Activated naive CD4-positive, alpha-beta T cell treated with anti-CD3 and anti-CD28 coated beads, Interleukin-2, amount 50 U/mL, for 24 hours (primary cell): ENCODE measurements around the gene UTP4.

Experiments used
- H3K27ac Mint-ChIP-seq: one replicate; pipeline ENCODE4 v1.8.0; 2021; ENCODE audit warnings: mild to moderate bottlenecking, mixed read lengths
- H3K27me3 Mint-ChIP-seq: one replicate; pipeline ENCODE4 v1.8.0; 2021; ENCODE audit warnings: mixed read lengths
- H3K36me3 Mint-ChIP-seq: one replicate; pipeline ENCODE4 v1.8.0; 2021; ENCODE audit warnings: mixed read lengths
- H3K4me1 Mint-ChIP-seq: one replicate; pipeline ENCODE4 v1.8.0; 2021; ENCODE audit warnings: mixed read lengths
- H3K4me3 Mint-ChIP-seq: one replicate; pipeline ENCODE4 v1.8.0; 2021; ENCODE audit warnings: mild to moderate bottlenecking, mixed read lengths
- H3K9me3 Mint-ChIP-seq: one replicate; pipeline ENCODE4 v1.8.0; 2021; ENCODE audit warnings: mixed read lengths

Gene UTP4

GRCh38 chr16:69132424-69133252, at the start of gene UTP4, which contains the start of gene CHTF8:
TSS of gene UTP4 (plus strand) at chr16:69132649. CDS start at chr16:69133460, 811 bp downstream.
TSS of gene CHTF8 (minus strand) at chr16:69132588. CDS start at chr16:69121458, 11,130 bp downstream.
- Mint-ChIP-seq H3K27me3 (no peaks in the 10 kb centered on the region), H3K27ac (peak within 1 kb of the TSS; percentile 95), H3K4me1 (peaks cover 49% of the 10 kb centered on the region), H3K9me3 (no peaks in the 10 kb centered on the region), H3K4me3 (peak within 1 kb of the TSS; percentile 97), H3K36me3 (peaks cover 13% of the 10 kb centered on the region)

- H3K4me3 Mint-ChIP-seq: no peak overlapping the region
- H3K9me3 Mint-ChIP-seq: no peaks in the 10 kb centered on the region
- H3K36me3 Mint-ChIP-seq: no peaks in the 10 kb centered on the region
- H3K27ac Mint-ChIP-seq: no peak overlapping the region
- no peaks in the 10 kb centered on the region for H3K27me3 Mint-ChIP-seq
- no peaks in the 10 kb centered on the region for H3K4me1 Mint-ChIP-seq
These were observed 49.0 kb upstream of the UTP4 start for GRCh38 chr16:69083306-69083941.

GRCh38 chr16:69084289-69084688, 48.2 kb upstream of the UTP4 start:
- Mint-ChIP-seq H3K4me1 (no peaks in the 10 kb centered on the region), H3K27ac (no peak overlapping the region), H3K27me3 (no peaks in the 10 kb centered on the region), H3K4me3 (no peak overlapping the region), H3K36me3 (no peaks in the 10 kb centered on the region), H3K9me3 (no peaks in the 10 kb centered on the region)

GRCh38 chr16:69085032-69085695, 47.3 kb upstream of the UTP4 start:
- no peaks in the 10 kb centered on the region for H3K36me3 Mint-ChIP-seq
- H3K27me3 Mint-ChIP-seq: no peaks in the 10 kb centered on the region
- no peaks in the 10 kb centered on the region for H3K9me3 Mint-ChIP-seq
- no peaks in the 10 kb centered on the region for H3K4me1 Mint-ChIP-seq
- no peak overlapping the region for H3K4me3 Mint-ChIP-seq
- H3K27ac Mint-ChIP-seq: no peak overlapping the region

- Mint-ChIP-seq H3K4me1 (no peaks in the 10 kb centered on the region), H3K27me3 (no peaks in the 10 kb centered on the region), H3K27ac (peak overlapping the region; percentile 46), H3K9me3 (no peaks in the 10 kb centered on the region), H3K36me3 (no peaks in the 10 kb centered on the region), H3K4me3 (no peak overlapping the region)
These were observed 45.3 kb upstream of the UTP4 start for GRCh38 chr16:69087161-69087581.

- Mint-ChIP-seq H3K27me3 (no peaks in the 10 kb centered on the region), H3K4me1 (no peaks in the 10 kb centered on the region), H3K4me3 (no peak overlapping the region), H3K27ac (no peak overlapping the region), H3K9me3 (no peaks in the 10 kb centered on the region), H3K36me3 (no peaks in the 10 kb centered on the region)
These were observed 43.8 kb upstream of the UTP4 start for GRCh38 chr16:69088684-69089083.

GRCh38 chr16:69089091-69089910, 43.1 kb upstream of the UTP4 start:
- H3K9me3 Mint-ChIP-seq: no peaks in the 10 kb centered on the region
- H3K27ac Mint-ChIP-seq: no peak overlapping the region
- H3K4me3 Mint-ChIP-seq: no peak overlapping the region
- H3K36me3 Mint-ChIP-seq: no peaks in the 10 kb centered on the region
- no peaks in the 10 kb centered on the region for H3K27me3 Mint-ChIP-seq
- H3K4me1 Mint-ChIP-seq: no peaks in the 10 kb centered on the region

- Mint-ChIP-seq H3K9me3 (no peaks in the 10 kb centered on the region), H3K4me3 (no peak overlapping the region), H3K4me1 (no peaks in the 10 kb centered on the region), H3K27ac (no peak overlapping the region), H3K27me3 (no peaks in the 10 kb centered on the region), H3K36me3 (no peaks in the 10 kb centered on the region)
These were observed 38.5 kb upstream of the UTP4 start for GRCh38 chr16:69093974-69094373.

GRCh38 chr16:69094501-69094900, 37.9 kb upstream of the UTP4 start:
- H3K27ac Mint-ChIP-seq: no peak overlapping the region
- no peaks in the 10 kb centered on the region for H3K4me1 Mint-ChIP-seq
- H3K4me3 Mint-ChIP-seq: no peak overlapping the region
- no peaks in the 10 kb centered on the region for H3K27me3 Mint-ChIP-seq
- no peaks in the 10 kb centered on the region for H3K36me3 Mint-ChIP-seq
- no peaks in the 10 kb centered on the region for H3K9me3 Mint-ChIP-seq

GRCh38 chr16:69095193-69095592, 37.3 kb upstream of the UTP4 start:
- H3K36me3 Mint-ChIP-seq: no peaks in the 10 kb centered on the region
- H3K27ac Mint-ChIP-seq: no peak overlapping the region
- no peaks in the 10 kb centered on the region for H3K27me3 Mint-ChIP-seq
- H3K9me3 Mint-ChIP-seq: no peaks in the 10 kb centered on the region
- no peak overlapping the region for H3K4me3 Mint-ChIP-seq
- no peaks in the 10 kb centered on the region for H3K4me1 Mint-ChIP-seq

GRCh38 chr16:69100071-69100691, 32.3 kb upstream of the UTP4 start:
- peaks cover 2% of the 10 kb centered on the region for H3K27me3 Mint-ChIP-seq
- no peaks in the 10 kb centered on the region for H3K9me3 Mint-ChIP-seq
- no peaks in the 10 kb centered on the region for H3K36me3 Mint-ChIP-seq
- no peak overlapping the region for H3K27ac Mint-ChIP-seq
- no peak overlapping the region for H3K4me3 Mint-ChIP-seq
- H3K4me1 Mint-ChIP-seq: peaks cover 4% of the 10 kb centered on the region

GRCh38 chr16:69105501-69106361, 26.7 kb upstream of the UTP4 start, which contains the start of gene HAS3:
TSS of gene HAS3 (plus strand) at chr16:69105653. CDS start at chr16:69109396, 3,743 bp downstream.
- peak within 1 kb of the TSS; percentile 88 for H3K4me3 Mint-ChIP-seq
- no peak within 1 kb of the TSS for H3K27ac Mint-ChIP-seq
- H3K36me3 Mint-ChIP-seq: peaks cover 8% of the 10 kb centered on the region
- peaks cover 21% of the 10 kb centered on the region for H3K27me3 Mint-ChIP-seq
- H3K4me1 Mint-ChIP-seq: peaks cover 24% of the 10 kb centered on the region
- no peaks in the 10 kb centered on the region for H3K9me3 Mint-ChIP-seq

GRCh38 chr16:69106491-69107315, 25.7 kb upstream of the UTP4 start:
- Mint-ChIP-seq H3K27ac (no peak overlapping the region), H3K4me1 (peaks cover 24% of the 10 kb centered on the region), H3K27me3 (peaks cover 21% of the 10 kb centered on the region), H3K4me3 (peak overlapping the region; percentile 70), H3K9me3 (no peaks in the 10 kb centered on the region), H3K36me3 (peaks cover 9% of the 10 kb centered on the region)
